ENCODE data around the gene PIP5K1C. TPM values are rescaled to one million over a fixed set of nuclear protein-coding genes. Genes with fewer than 3 reads are reported as not detected.
A peak's percentile ranks its signal among the peaks of the same experiment; 100 is the strongest.
"Not testable (repeated sequence)": the region's sequence is repeated elsewhere in the genome, so short reads cannot be mapped to it uniquely, and the experiment has no call there.

Gene PIP5K1C
- total RNA-seq, 2 donors from 2014 or later = 21.7 to 23.7 TPM

GRCh38 chr19:3628766-3629165 is 71.5 kb downstream of the PIP5K1C start:
- DNase-seq; H3K27me3 Mint-ChIP-seq; H3K4me3 Mint-ChIP-seq; H3K36me3 Mint-ChIP-seq (ENCODE audit: low read depth); ATAC-seq; H3K9me3 ChIP-seq (ENCODE audit: control insufficient read depth, low read length, poor library complexity, severe bottlenecking); H3K27ac Mint-ChIP-seq: not testable (repeated sequence)
- H3K4me1 Mint-ChIP-seq = peaks cover 21% of the 10 kb centered on the region

GRCh38 chr19:3627351-3627723 is 72.9 kb downstream of the PIP5K1C start:
- ATAC-seq (no peak), DNase-seq (no peak)
- Mint-ChIP-seq H3K4me3 (peak overlapping the region; percentile 99), H3K36me3 (ENCODE audit: low read depth) (no peaks in the 10 kb centered on the region), H3K27ac (peak overlapping the region; percentile 88), H3K4me1 (peaks cover 19% of the 10 kb centered on the region), H3K27me3 (no peaks in the 10 kb centered on the region)
- H3K9me3 ChIP-seq (ENCODE audit: control insufficient read depth, low read length, poor library complexity, severe bottlenecking) = no peaks in the 10 kb centered on the region

GRCh38 chr19:3626473-3627350 is 73.6 kb downstream of the PIP5K1C start, which contains the start of gene CACTIN:
TSS of gene CACTIN (minus strand) at chr19:3626790. CDS start at chr19:3626762, 28 bp downstream.
- H3K27ac Mint-ChIP-seq = peak within 1 kb of the TSS; percentile 88
- peak; percentile 97 for ATAC-seq
- no peaks in the 10 kb centered on the region for H3K27me3 Mint-ChIP-seq
- DNase-seq = peak; percentile 97 to 98 (median 98)
- peaks cover 21% of the 10 kb centered on the region for H3K4me1 Mint-ChIP-seq
- peak within 1 kb of the TSS; percentile 99 for H3K4me3 Mint-ChIP-seq
- no peaks in the 10 kb centered on the region for H3K9me3 ChIP-seq (ENCODE audit: control insufficient read depth, low read length, poor library complexity, severe bottlenecking)
- H3K36me3 Mint-ChIP-seq (ENCODE audit: low read depth) = no peaks in the 10 kb centered on the region

- Mint-ChIP-seq H3K27ac (peak overlapping the region; percentile 88), H3K4me1 (peaks cover 21% of the 10 kb centered on the region), H3K36me3 (ENCODE audit: low read depth) (no peaks in the 10 kb centered on the region), H3K4me3 (peak overlapping the region; percentile 99), H3K27me3 (no peaks in the 10 kb centered on the region)
- no peak for ATAC-seq
- no peak for DNase-seq
- H3K9me3 ChIP-seq (ENCODE audit: control insufficient read depth, low read length, poor library complexity, severe bottlenecking) = no peaks in the 10 kb centered on the region
Measured at GRCh38 chr19:3625996-3626472, 74.2 kb downstream of the PIP5K1C start.

GRCh38 chr19:3623716-3624115 is 76.6 kb downstream of the PIP5K1C start:
- no peaks in the 10 kb centered on the region for H3K27me3 Mint-ChIP-seq
- H3K36me3 Mint-ChIP-seq (ENCODE audit: low read depth) = no peaks in the 10 kb centered on the region
- ATAC-seq (no peak), DNase-seq (no peak)
- no peak overlapping the region for H3K4me3 Mint-ChIP-seq
- no peaks in the 10 kb centered on the region for H3K9me3 ChIP-seq (ENCODE audit: control insufficient read depth, low read length, poor library complexity, severe bottlenecking)
- peaks cover 23% of the 10 kb centered on the region for H3K4me1 Mint-ChIP-seq
- no peak overlapping the region for H3K27ac Mint-ChIP-seq

- DNase-seq (no peak), ATAC-seq (no peak)
- Mint-ChIP-seq H3K27me3 (no peaks in the 10 kb centered on the region), H3K27ac (no peak overlapping the region), H3K4me3 (peak overlapping the region; percentile 7), H3K36me3 (ENCODE audit: low read depth) (no peaks in the 10 kb centered on the region), H3K4me1 (peaks cover 28% of the 10 kb centered on the region)
- H3K9me3 ChIP-seq (ENCODE audit: control insufficient read depth, low read length, poor library complexity, severe bottlenecking) = no peaks in the 10 kb centered on the region
Measured at GRCh38 chr19:3622224-3622623, 78.0 kb downstream of the PIP5K1C start.

GRCh38 chr19:3621689-3622088 is 78.6 kb downstream of the PIP5K1C start:
- Mint-ChIP-seq H3K27ac (no peak overlapping the region), H3K4me1 (peaks cover 27% of the 10 kb centered on the region), H3K36me3 (ENCODE audit: low read depth) (no peaks in the 10 kb centered on the region), H3K4me3 (no peak overlapping the region), H3K27me3 (no peaks in the 10 kb centered on the region)
- DNase-seq (no peak), ATAC-seq (no peak)
- no peaks in the 10 kb centered on the region for H3K9me3 ChIP-seq (ENCODE audit: control insufficient read depth, low read length, poor library complexity, severe bottlenecking)

- H3K27ac Mint-ChIP-seq = no peak overlapping the region
- peaks cover 21% of the 10 kb centered on the region for H3K4me1 Mint-ChIP-seq
- H3K9me3 ChIP-seq (ENCODE audit: control insufficient read depth, low read length, poor library complexity, severe bottlenecking) = no peaks in the 10 kb centered on the region
- H3K4me3 Mint-ChIP-seq = no peak overlapping the region
- no peaks in the 10 kb centered on the region for H3K27me3 Mint-ChIP-seq
- ATAC-seq (no peak), DNase-seq (no peak)
- H3K36me3 Mint-ChIP-seq (ENCODE audit: low read depth) = no peaks in the 10 kb centered on the region
Measured at GRCh38 chr19:3620817-3621547, 79.3 kb downstream of the PIP5K1C start.

- no peak for DNase-seq
- peaks cover 20% of the 10 kb centered on the region for H3K4me1 Mint-ChIP-seq
- no peak overlapping the region for H3K4me3 Mint-ChIP-seq
- H3K27me3 Mint-ChIP-seq = no peaks in the 10 kb centered on the region
- no peak for ATAC-seq
- H3K27ac Mint-ChIP-seq = no peak overlapping the region
- no peaks in the 10 kb centered on the region for H3K9me3 ChIP-seq (ENCODE audit: control insufficient read depth, low read length, poor library complexity, severe bottlenecking)
- no peaks in the 10 kb centered on the region for H3K36me3 Mint-ChIP-seq (ENCODE audit: low read depth)
Measured at GRCh38 chr19:3620145-3620816, 80.0 kb downstream of the PIP5K1C start.

- Mint-ChIP-seq H3K27ac (no peak overlapping the region), H3K36me3 (ENCODE audit: low read depth) (no peaks in the 10 kb centered on the region), H3K4me3 (no peak overlapping the region), H3K4me1 (peaks cover 19% of the 10 kb centered on the region), H3K27me3 (no peaks in the 10 kb centered on the region)
- ATAC-seq (no peak), DNase-seq (no peak)
- no peaks in the 10 kb centered on the region for H3K9me3 ChIP-seq (ENCODE audit: control insufficient read depth, low read length, poor library complexity, severe bottlenecking)
Measured at GRCh38 chr19:3619631-3620012, 80.6 kb downstream of the PIP5K1C start.

- Mint-ChIP-seq H3K4me1 (peaks cover 13% of the 10 kb centered on the region), H3K4me3 (no peak overlapping the region), H3K27me3 (no peaks in the 10 kb centered on the region), H3K27ac (no peak overlapping the region), H3K36me3 (ENCODE audit: low read depth) (no peaks in the 10 kb centered on the region)
- DNase-seq = no peak
- no peak for ATAC-seq
- H3K9me3 ChIP-seq (ENCODE audit: control insufficient read depth, low read length, poor library complexity, severe bottlenecking) = no peaks in the 10 kb centered on the region
Measured at GRCh38 chr19:3618811-3619630, 81.2 kb downstream of the PIP5K1C start.

GRCh38 chr19:3618144-3618810 is 82.0 kb downstream of the PIP5K1C start:
- peaks cover 12% of the 10 kb centered on the region for H3K4me1 Mint-ChIP-seq
- H3K27ac Mint-ChIP-seq = no peak overlapping the region
- H3K36me3 Mint-ChIP-seq (ENCODE audit: low read depth) = no peaks in the 10 kb centered on the region
- no peak overlapping the region for H3K4me3 Mint-ChIP-seq
- DNase-seq (peak; percentile 24 to 57 (median 34)), ATAC-seq (peak; percentile 77)
- no peaks in the 10 kb centered on the region for H3K9me3 ChIP-seq (ENCODE audit: control insufficient read depth, low read length, poor library complexity, severe bottlenecking)
- H3K27me3 Mint-ChIP-seq = no peaks in the 10 kb centered on the region

Data from T-helper 17 cell (primary cell).